GM12872 (cell line): ENCODE results near the gene CLIC6.

Experiments used
- CTCF ChIP-seq: IDR thresholded peaks from 3 replicates; pipeline ENCODE4 v1.5.1; 2011; ENCODE audit warnings: low read depth, mild to moderate bottlenecking, low read length, moderate library complexity; ENCODE audit not compliant: insufficient read depth

CLIC6 gene

GRCh38 chr21:34688145-34688544 lies 19.4 kb downstream of the CLIC6 start:
- TF ChIP-seq CTCF, result peak; percentile 59; the same call in 2 of the 3 replicates

- TF ChIP-seq CTCF, result no peak
Observed at GRCh38 chr21:34688715-34689114, 19.9 kb downstream of the CLIC6 start.

- no peak for TF ChIP-seq CTCF
Observed at GRCh38 chr21:34690041-34690792, 21.4 kb downstream of the CLIC6 start.

GRCh38 chr21:34690793-34691175 lies 22.0 kb downstream of the CLIC6 start:
- TF ChIP-seq CTCF, result no peak

GRCh38 chr21:34691390-34692032 lies 22.7 kb downstream of the CLIC6 start:
- TF ChIP-seq CTCF, result no peak

GRCh38 chr21:34692458-34693020 lies 23.7 kb downstream of the CLIC6 start:
- no peak for TF ChIP-seq CTCF

GRCh38 chr21:34693192-34693810 lies 24.5 kb downstream of the CLIC6 start:
- peak; percentile 86 for TF ChIP-seq CTCF
